ENCODE measurements around the gene AATK. TPM values are rescaled to one million over a fixed set of nuclear protein-coding genes. Genes with fewer than 3 reads are reported as not detected.
"Not testable (repeated sequence)": the region's sequence is repeated elsewhere in the genome, so short reads cannot be mapped to it uniquely, and the experiment has no call there.

Gene AATK
- total and polyA plus RNA-seq, 2 experiments from 2014 or later, result 0.25 to 1.6 TPM

DNA sequence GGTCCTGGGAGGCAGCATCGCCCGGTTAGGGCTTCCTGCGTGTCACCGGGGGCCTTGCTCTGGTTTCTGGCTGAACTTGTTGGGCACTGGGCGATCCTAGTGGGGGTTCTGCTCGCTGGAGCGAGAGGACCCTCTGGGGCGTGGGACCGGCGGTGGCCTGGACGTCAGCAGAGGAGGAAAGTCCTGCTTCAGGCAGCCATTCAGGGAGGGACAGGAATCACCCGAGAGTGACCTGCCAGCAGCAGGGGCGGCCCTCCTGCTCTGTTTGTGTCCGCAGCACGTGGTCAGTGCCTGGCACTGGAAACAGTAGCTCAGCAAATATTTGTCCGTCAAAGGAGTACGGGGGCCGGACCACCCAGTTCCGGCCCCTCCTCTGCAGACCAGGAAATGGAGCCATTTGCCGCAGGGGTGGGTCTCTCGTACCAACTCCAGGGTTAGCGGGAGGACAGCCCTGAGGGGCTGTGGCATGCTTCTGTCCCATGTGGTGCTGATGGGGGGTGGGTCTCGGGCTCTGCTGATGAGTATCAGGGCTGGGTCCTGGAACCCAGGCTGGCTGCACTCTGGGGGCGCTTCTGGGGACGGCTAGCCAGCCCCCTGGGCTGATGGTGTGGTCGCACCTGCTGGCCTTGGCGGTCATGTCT lies 82.8 kb downstream of the AATK start:
- TF ChIP-seq EZH2phosphoT487 (IDR thresholded peaks at IDR 0.05; ENCODE audit: insufficient read depth, low read depth) (no peak), EZH2 (IDR thresholded peaks at IDR 0.05; ENCODE audit: insufficient read depth, poor library complexity, severe bottlenecking) (no peak)
- Histone ChIP-seq H3K4me3 (no peak overlapping the region), H3K27me3 (replicated peaks; ENCODE audit: insufficient read depth) (no peaks in the 10 kb centered on the region), H3K4me1 (ENCODE audit: insufficient read depth) (no peaks in the 10 kb centered on the region), H3K4me2 (ENCODE audit: unreplicated experiment) (no peak overlapping the region), H3K9ac (no peak overlapping the region), H2AFZ (no peak overlapping the region), H4K20me1 (ENCODE audit: insufficient read depth) (no peaks in the 10 kb centered on the region), H3K79me2 (ENCODE audit: insufficient read depth) (no peaks in the 10 kb centered on the region), H3K9me2 (ENCODE audit: insufficient read depth) (no peaks in the 10 kb centered on the region), H3K36me3 (ENCODE audit: low read depth) (no peaks in the 10 kb centered on the region), H3F3A (ENCODE audit: insufficient read depth) (no peaks in the 10 kb centered on the region), H3K27ac (no peak overlapping the region), H3K9me3 (ENCODE audit: low read depth) (no peaks in the 10 kb centered on the region)
- WGBS, 2 experiments (ENCODE audit: low coverage in 1 of 2, low lambda C conversion rate in 2 of 2, missing lambda C conversion rate in 2 of 2), result 90 to 93% methylated on average over 27 of the region's 27 CpGs
- DNase-seq, result no peak
- in situ Hi-C loops (cut with MboI), result no loop called here

DNA sequence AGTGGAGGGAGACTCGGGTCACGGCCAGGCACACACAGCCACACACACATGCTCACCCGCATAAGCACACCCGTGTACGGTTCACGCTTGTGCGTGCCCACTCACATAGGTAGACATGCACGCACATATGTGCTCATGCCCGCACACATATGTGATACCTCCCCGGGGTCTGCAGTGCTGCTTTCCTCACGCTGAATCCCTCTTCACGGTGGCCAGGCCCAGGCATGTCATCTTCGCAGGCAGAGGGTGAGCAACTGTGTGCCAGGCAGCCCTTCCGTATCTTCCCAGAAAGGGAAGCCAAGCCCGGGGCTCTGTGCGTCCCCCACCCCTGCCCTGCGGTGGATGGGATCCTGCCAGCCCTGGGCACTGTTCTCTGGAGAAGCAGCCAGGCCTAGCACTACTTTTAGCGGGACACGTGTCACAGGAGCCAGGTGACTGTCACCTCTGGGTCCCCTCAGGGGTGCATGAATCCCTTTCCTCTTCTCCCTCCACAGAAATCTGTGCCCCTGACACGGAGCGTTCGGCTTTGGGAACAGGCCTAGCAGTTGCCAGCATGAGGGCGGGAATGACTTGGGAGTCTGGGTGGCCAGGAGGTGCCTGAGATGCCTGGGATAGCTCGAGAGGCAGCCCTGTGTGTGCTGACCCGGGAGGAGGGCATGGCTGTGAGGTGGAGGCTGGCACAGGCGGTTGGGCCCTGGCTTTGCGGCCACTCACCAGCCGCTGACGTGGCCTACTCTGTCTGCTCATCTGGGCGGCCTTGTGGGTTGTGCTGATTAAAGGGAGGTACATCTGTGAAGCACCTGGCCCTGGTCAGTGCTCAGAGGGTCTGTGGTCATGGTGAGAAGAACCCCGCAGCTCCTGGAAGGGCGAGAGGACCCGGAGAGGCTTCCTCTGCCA lies 83.6 kb downstream of the AATK start:
- no peaks in the 10 kb centered on the region for H3K9me2 ChIP-seq (ENCODE audit: insufficient read depth)
- no peak overlapping the region for H3K4me3 ChIP-seq
- no peak overlapping the region for H3K9ac ChIP-seq
- no peaks in the 10 kb centered on the region for H4K20me1 ChIP-seq (ENCODE audit: insufficient read depth)
- H3K4me2 ChIP-seq (ENCODE audit: unreplicated experiment), result no peak overlapping the region
- no peaks in the 10 kb centered on the region for H3K36me3 ChIP-seq (ENCODE audit: low read depth)
- no peak overlapping the region for H3K27ac ChIP-seq
- no peaks in the 10 kb centered on the region for H3K79me2 ChIP-seq (ENCODE audit: insufficient read depth)
- no peaks in the 10 kb centered on the region for H3K9me3 ChIP-seq (ENCODE audit: low read depth)
- H3F3A ChIP-seq (ENCODE audit: insufficient read depth), result no peaks in the 10 kb centered on the region
- in situ Hi-C loops (cut with MboI), result no loop called here
- H3K27me3 ChIP-seq (replicated peaks; ENCODE audit: insufficient read depth), result no peaks in the 10 kb centered on the region
- TF ChIP-seq EZH2 (IDR thresholded peaks at IDR 0.05; ENCODE audit: insufficient read depth, poor library complexity, severe bottlenecking) (no peak), EZH2phosphoT487 (IDR thresholded peaks at IDR 0.05; ENCODE audit: insufficient read depth, low read depth) (no peak)
- 89 to 91% methylated on average over 32 to 33 of the region's 33 CpGs for WGBS, 2 experiments (ENCODE audit: low coverage in 1 of 2, low lambda C conversion rate in 2 of 2, missing lambda C conversion rate in 2 of 2)
- H2AFZ ChIP-seq, result no peak overlapping the region
- no peaks in the 10 kb centered on the region for H3K4me1 ChIP-seq (ENCODE audit: insufficient read depth)
- DNase-seq, result no peak

DNA sequence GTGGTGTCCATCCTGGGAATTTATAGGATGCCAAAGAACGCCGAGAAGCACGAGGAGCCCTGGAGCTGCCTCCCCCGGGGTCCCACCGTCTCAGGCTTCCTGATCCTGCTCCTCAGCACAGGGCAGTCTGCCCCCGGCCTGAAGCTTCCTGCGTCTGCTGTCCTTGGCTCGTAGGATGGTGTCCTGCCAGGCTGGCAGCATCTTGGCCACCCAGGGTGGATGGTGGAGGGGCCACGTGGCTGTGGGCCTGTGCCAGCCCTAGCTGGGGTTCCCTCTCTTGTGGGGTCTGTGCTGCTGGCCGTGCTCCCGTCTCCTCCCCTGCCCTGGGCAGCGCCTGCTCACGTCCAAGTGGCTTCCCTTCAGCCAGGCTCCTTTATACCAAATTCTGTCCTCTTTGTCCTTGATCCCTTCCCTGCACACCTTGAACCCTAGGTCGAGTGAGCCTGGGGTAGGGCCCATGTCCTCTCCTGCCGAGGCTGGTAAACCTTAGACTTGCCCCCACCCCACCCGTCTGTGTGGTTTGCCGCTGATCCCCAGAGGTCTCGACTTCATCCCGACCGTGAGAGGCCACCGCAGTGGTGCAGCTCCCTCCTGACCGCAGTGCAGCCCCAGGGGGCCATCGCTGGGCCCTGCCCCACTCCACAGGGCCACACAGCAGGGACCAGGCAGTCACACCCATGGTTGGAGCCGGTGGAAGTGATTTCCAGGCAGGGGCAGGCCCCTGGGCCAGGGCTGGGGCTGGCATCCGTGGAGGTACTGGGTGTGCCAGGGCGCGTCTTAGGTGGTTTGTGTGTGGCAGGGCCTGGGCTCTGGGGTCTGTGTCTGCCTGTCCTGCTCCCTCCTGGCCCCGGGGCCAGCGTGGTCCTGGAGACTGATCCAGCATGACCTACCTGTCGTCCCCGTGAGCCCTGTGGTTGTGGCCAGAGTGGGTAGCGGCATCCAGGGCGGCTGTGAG lies 84.5 kb downstream of the AATK start:
- no peaks in the 10 kb centered on the region for H3K9me2 ChIP-seq (ENCODE audit: insufficient read depth)

DNA sequence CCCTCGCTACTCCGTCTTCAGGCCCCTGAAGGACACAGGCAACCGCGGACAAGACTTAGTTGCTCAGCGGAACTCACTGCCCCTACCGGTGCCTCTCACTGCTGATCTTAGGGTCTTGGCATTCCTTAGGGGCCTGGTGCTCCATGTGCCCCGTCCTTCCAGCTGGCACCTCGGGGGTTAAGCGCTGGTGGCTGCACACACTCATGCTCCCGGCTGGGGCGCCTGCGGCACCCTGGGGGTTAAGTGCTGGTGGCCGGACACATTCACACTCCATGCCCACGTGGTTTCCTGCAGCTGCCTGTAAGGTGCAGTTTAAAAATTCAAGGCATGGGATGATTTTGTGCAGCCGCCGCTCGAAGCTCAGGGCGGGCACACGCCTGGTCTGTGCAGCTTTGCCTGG lies 86.0 kb downstream of the AATK start:
- Histone ChIP-seq H3F3A (ENCODE audit: insufficient read depth) (no peaks in the 10 kb centered on the region), H3K4me3 (no peak overlapping the region), H3K9me2 (ENCODE audit: insufficient read depth) (no peaks in the 10 kb centered on the region), H3K27ac (no peak overlapping the region), H2AFZ (no peak overlapping the region), H3K9me3 (ENCODE audit: low read depth) (no peaks in the 10 kb centered on the region), H3K27me3 (replicated peaks; ENCODE audit: insufficient read depth) (no peaks in the 10 kb centered on the region), H3K4me1 (ENCODE audit: insufficient read depth) (no peaks in the 10 kb centered on the region), H3K36me3 (ENCODE audit: low read depth) (no peaks in the 10 kb centered on the region), H3K4me2 (ENCODE audit: unreplicated experiment) (no peak overlapping the region), H3K9ac (no peak overlapping the region), H3K79me2 (ENCODE audit: insufficient read depth) (no peaks in the 10 kb centered on the region), H4K20me1 (ENCODE audit: insufficient read depth) (no peaks in the 10 kb centered on the region)
- in situ Hi-C loops (cut with MboI), result no loop called here
- no peak for DNase-seq
- WGBS, 2 experiments (ENCODE audit: low coverage in 1 of 2, low lambda C conversion rate in 2 of 2, missing lambda C conversion rate in 2 of 2), result 77 to 78% methylated on average over 19 of the region's 19 CpGs
- TF ChIP-seq EZH2 (IDR thresholded peaks at IDR 0.05; ENCODE audit: insufficient read depth, poor library complexity, severe bottlenecking) (no peak), EZH2phosphoT487 (IDR thresholded peaks at IDR 0.05; ENCODE audit: insufficient read depth, low read depth) (no peak)

More for the DNA sequence above, 84.5 kb downstream of the AATK start:
- H4K20me1 ChIP-seq (ENCODE audit: insufficient read depth), result no peaks in the 10 kb centered on the region
- no peaks in the 10 kb centered on the region for H3K4me1 ChIP-seq (ENCODE audit: insufficient read depth)
- no peak for TF ChIP-seq EZH2 (IDR thresholded peaks at IDR 0.05; ENCODE audit: insufficient read depth, poor library complexity, severe bottlenecking)
- TF ChIP-seq EZH2phosphoT487 (IDR thresholded peaks at IDR 0.05; ENCODE audit: insufficient read depth, low read depth), result no peak
- H3K36me3 ChIP-seq (ENCODE audit: low read depth), result no peaks in the 10 kb centered on the region
- in situ Hi-C loops (cut with MboI), result no loop called here
- no peaks in the 10 kb centered on the region for H3F3A ChIP-seq (ENCODE audit: insufficient read depth)
- no peaks in the 10 kb centered on the region for H3K27me3 ChIP-seq (replicated peaks; ENCODE audit: insufficient read depth)
- H3K4me2 ChIP-seq (ENCODE audit: unreplicated experiment), result no peak overlapping the region
- H2AFZ ChIP-seq, result no peak overlapping the region
- WGBS, 2 experiments (ENCODE audit: low coverage in 1 of 2, low lambda C conversion rate in 2 of 2, missing lambda C conversion rate in 2 of 2), result 89% methylated on average over 26 to 30 of the region's 33 CpGs
- no peaks in the 10 kb centered on the region for H3K79me2 ChIP-seq (ENCODE audit: insufficient read depth)
- H3K4me3 ChIP-seq, result no peak overlapping the region
- no peaks in the 10 kb centered on the region for H3K9me3 ChIP-seq (ENCODE audit: low read depth)
- no peak for DNase-seq
- H3K27ac ChIP-seq, result no peak overlapping the region
- no peak overlapping the region for H3K9ac ChIP-seq

DNA sequence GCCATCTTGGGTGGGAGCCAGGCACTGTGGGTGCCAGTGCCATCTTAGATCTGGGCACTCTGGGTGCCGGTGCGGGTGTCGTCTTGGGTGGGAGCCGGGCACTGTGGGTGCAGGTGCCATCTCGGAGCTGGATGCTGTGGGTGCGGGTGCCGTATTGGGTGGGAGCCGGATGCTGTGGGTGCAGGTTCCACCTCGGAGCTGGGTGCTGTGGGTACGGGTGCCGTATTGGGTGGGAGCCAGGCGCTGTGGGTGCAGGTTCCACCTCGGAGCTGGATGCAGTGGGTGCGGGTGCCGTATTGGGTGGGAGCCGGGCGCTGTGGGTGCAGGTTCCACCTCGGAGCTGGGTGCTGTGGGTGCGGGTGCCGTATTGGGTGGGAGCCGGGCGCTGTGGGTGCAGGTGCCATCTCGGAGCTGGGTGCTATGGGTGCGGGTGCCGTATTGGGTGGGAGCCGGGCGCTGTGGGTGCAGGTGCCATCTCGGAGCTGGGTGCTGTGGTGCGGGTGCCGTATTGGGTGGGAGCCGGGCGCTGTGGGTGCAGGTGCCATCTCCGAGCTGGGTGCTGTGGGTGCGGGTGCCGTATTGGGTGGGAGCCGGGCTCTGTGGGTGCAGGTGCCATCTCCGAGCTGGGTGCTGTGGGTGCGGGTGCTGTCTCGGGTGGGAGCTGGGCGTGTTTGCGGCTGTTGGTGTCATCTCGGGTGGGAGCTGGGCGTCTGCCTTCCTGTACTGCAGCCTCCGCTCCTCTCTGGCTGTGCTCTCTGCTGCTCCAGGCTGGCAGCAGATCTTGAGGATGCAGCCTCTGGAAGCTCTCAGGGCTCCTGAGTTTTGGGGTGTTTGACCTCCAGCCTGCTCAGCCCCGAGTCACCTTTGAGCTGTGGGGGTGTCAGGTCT lies 87.8 kb downstream of the AATK start:
- H3K4me3 ChIP-seq; H3K4me1 ChIP-seq (ENCODE audit: insufficient read depth); H3F3A ChIP-seq (ENCODE audit: insufficient read depth); H2AFZ ChIP-seq; H3K27me3 ChIP-seq (replicated peaks; ENCODE audit: insufficient read depth); DNase-seq; in situ Hi-C loops (cut with MboI); H4K20me1 ChIP-seq (ENCODE audit: insufficient read depth); H3K27ac ChIP-seq; H3K9me2 ChIP-seq (ENCODE audit: insufficient read depth); H3K9ac ChIP-seq; H3K36me3 ChIP-seq (ENCODE audit: low read depth); H3K4me2 ChIP-seq (ENCODE audit: unreplicated experiment); H3K79me2 ChIP-seq (ENCODE audit: insufficient read depth); H3K9me3 ChIP-seq (ENCODE audit: low read depth): not testable (repeated sequence)
- 92 to 98% methylated on average over 8 to 45 of the region's 45 CpGs for WGBS, 2 experiments (ENCODE audit: low coverage in 1 of 2, low lambda C conversion rate in 2 of 2, missing lambda C conversion rate in 2 of 2)
